ENCODE data around the gene VCX3A.
"Not testable (repeated sequence)": the region's sequence is repeated elsewhere in the genome, so short reads cannot be mapped to it uniquely, and the experiment has no call there.

VCX3A gene

GRCh38 chrX:6535018-6535417, at the start of gene VCX3A:
VCX3A (minus strand) TSS chrX:6535118; CDS start chrX:6534497, 621 bp downstream.
- not testable (repeated sequence) for DNase-seq (ENCODE audit: low spot score)

GRCh38 chrX:6574762-6575161, 39.8 kb upstream of the VCX3A start:
- no peak for DNase-seq (ENCODE audit: low spot score)

DNA sequence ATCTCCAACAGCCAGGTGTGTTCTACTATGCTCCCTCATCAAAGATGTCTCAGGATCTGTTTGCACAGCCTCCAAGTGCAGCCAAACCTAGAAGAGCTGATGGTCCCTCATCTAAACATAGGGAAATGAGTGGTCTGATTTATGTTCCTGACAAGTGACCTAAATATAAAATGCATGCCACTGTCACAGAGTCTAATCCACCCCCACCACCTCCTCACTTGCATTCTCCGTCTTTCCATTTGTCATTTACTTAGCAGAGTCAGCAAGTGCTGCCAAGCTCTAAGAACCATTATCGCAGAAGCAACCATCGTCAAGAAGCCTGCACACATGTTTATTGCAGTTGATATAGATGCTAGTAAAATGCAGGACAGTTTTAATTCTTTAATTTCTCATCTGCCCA, 33.1 kb upstream of the VCX3A start:
- DNase-seq (ENCODE audit: low spot score), result no peak

GRCh38 chrX:6558979-6559378, 24.1 kb upstream of the VCX3A start:
- no peak for DNase-seq (ENCODE audit: low spot score)

DNA sequence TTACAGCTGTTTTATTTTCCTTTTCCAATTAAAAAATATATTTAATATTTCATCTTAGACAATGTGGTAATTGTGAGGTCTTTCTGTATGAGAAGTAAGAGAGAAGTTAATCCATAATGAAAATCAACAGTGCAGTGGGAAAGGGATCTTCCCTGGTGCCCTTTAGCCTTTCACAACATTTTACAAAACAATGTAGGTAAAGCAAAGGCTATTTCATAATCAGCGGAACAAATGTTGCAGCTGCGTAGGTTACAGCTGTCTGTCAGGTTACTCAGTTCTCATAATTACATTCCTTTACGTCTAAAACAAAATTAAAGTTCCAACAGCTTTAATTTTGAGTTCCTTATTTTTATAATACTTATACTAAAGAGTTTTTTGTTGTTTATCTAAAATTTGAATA, 22.8 kb upstream of the VCX3A start:
- DNase-seq (ENCODE audit: low spot score), result no peak

GRCh38 chrX:6550999-6551398, 16.1 kb upstream of the VCX3A start:
- DNase-seq (ENCODE audit: low spot score), result no peak

- no peak for DNase-seq (ENCODE audit: low spot score)
Measured at GRCh38 chrX:6545712-6546111, 10.8 kb upstream of the VCX3A start.

- DNase-seq (ENCODE audit: low spot score), result no peak
Measured at GRCh38 chrX:6526564-6527136, 8.3 kb downstream of the VCX3A start.

DNA sequence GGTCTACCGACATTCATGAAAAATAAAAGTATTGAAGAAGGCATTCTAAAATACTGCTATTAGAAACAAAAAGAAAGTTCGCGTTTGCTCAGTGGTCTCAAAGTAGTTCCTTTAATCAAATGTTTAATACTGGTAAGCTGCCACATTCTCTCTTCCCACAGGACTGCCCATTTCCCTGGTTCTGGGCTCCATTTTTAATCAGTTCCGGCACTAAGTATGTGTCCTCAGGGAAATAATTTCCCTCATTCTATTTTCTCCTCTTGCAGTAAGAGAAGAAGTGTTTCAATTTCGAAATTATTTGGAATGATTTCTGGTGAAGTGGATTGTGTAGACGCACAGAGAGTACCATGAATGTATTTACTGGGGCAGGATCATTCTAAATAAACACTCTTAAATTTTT, 17.5 kb downstream of the VCX3A start:
- DNase-seq (ENCODE audit: low spot score), result no peak

DNA sequence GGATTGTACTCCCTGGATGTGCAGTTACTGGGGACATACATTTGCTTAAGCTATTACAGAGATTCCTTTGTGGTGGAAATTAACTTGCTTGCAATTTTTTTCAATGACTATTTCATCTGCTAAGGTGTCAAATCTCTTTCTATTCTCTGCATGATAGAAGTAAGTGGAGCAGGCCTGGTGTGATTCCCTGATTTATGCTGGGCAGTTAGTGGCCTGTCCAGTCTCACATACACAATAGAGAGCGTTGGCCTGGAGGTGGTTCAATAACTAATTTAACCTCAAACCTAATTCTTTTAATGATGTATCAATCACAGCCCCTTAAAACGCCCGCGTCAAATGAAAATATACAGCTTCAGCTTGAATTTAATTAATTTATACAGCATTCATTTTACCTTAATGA, 28.5 kb downstream of the VCX3A start:
- no peak for DNase-seq (ENCODE audit: low spot score)

- DNase-seq (ENCODE audit: low spot score), result no peak
Measured at GRCh38 chrX:6505960-6506359, 29.0 kb downstream of the VCX3A start.

GRCh38 chrX:6500719-6501118, 34.2 kb downstream of the VCX3A start:
- DNase-seq (ENCODE audit: low spot score), result no peak

DNA sequence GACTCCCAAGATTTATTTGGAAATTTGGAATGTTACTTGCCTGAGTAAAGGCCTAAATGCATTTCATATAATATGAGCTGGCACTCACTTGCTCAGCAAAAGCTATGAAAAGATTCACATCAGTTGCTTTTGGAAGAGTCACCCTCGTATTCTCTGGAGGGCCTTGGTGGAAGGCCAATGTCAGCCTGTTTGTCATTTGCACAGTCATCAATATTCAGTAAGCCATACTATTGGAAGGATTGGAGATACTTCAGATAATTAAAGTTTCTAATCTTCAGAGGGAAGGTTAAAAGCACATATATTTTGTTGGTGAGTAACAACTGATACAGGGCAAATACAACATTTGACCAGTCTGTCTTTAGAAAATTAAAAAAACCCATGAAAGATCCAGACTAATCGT, 36.6 kb downstream of the VCX3A start:
- no peak for DNase-seq (ENCODE audit: low spot score)
